Fibroblast of the conjunctiva (primary cell): ENCODE measurements around the gene TLE5.

Experiments used
- DNase-seq: peaks from one replicate; pipeline ENCODE4 v3.0.0-alpha.2; 2010; ENCODE audit warnings: low read depth

The TLE5 gene

DNA sequence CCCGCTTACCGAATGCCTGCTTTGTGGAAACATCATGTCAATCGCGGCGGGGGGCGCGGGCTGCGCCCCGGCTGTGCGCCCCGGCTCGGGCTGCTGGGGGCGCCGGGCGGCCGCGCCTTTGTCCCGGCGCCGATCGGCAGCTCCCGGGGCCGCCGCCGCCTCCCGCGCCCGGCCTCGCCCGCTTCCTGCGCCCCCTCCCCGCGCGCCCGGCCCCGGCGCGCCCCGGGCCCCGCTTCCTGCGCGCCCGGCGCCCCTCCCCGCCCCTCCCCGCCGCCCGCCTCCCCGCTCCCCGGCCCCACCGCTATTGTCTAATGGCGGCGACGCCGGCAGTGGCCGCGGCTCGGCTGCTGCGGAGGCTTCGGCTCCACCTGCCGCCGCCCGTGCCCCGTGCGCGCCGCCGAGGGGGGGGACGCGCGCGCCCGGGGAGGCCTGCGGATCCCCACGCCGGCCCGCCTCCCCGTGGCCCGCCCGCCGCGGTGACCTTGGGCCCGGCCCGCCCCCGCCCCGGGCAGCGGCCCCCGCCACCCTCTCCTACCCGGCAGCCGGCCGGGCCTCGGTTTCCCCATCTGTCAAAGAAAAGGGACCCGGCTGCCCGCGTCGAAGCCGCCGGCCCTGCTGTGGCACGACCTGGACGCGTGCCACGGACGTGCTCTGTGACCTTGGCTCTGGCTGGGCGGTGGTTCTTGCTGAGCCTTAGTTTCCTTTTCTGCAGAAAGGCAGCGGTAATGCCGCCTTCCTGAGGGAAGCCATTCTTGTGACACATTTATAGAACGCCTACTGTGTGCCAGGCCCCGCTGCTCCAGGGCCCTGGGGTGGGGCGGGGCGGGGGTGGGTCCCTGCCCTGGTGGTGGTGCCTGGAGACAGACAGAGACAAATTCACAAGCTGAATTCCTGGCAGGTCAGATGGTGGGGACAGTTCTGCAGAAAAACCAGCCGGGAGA is at the start of gene TLE5:
TLE5 (minus strand) TSS at position 331 of the 941 bp plus-strand sequence; CDS start at position 36, 295 bp downstream.
- DNase-seq, result no peak

GRCh38 chr19:3111586-3112247 is 49.4 kb upstream of the TLE5 start:
- no peak for DNase-seq

GRCh38 chr19:3110126-3110825 is 48.0 kb upstream of the TLE5 start:
- DNase-seq, result no peak

DNA sequence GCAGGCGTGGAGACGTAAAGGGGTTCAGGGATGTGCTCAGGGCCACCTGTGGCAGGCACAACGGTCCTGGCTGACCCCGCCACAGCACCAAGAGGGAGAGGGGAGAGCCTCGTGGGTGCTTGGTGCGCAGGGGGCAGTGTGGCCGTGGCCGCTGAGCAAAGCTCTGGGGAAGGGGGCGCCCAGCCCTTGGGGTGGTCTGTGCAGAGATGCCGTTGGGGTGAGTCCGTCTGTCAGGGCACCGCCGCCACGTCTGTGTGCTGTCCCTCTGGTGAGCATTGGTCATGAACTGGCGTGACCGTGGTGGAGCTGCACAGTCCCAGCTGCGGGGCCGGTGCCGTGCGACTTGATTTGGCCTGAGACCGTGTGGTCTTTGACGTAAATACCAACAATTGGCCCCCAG is 47.2 kb upstream of the TLE5 start:
- no peak for DNase-seq

DNA sequence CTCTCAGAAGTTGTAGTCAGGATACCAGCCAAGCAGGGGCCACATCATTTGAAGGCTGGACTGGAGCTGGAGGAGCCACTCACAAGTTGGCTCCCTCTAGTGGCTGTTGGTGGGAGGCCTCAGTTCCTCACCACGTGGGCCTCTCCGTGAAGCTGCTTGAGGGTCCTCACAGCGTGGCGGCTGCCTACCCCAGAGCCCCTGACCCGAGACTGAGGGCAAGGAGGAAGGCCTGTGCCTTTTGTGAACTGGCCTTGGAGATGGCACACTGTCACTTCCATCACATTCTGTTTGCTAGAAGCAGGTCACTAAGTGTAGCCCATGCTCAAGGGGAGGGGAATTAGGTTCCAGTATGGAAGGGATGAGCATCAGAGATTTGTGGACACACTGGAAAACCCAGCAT is 46.5 kb upstream of the TLE5 start:
- DNase-seq, result peak; percentile 13

- DNase-seq, result no peak
Measured at GRCh38 chr19:3107658-3108057, 45.4 kb upstream of the TLE5 start.

DNA sequence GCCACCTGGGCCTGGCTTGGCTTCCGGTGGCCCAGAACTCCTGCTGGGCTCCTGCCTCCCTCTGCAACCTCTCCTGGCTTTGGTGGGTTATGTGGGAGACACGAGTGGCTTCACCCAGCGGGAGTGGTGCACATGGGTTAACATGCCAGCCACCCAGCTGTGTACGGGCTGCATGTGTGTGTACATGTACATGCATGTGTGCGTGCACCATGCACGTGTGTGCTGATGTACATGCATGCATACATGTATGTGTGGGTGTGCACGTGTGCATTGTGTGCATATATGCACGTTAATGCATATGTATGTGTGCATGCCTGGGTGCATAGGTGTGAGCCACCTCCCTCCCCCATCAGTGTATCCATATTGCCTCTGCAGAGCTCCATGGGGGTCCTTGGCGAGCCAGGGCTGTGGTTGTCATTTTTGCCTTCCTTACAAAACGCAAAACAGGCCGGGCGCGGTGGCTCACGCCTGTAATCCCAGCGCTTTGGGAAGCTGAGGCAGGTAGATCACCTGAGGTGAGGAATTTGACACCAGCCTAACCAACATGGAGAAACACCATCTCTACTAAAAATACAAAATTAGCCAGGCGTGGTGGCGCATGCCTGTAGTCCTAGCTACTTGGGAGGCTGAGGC is 44.3 kb upstream of the TLE5 start:
- no peak for DNase-seq

DNA sequence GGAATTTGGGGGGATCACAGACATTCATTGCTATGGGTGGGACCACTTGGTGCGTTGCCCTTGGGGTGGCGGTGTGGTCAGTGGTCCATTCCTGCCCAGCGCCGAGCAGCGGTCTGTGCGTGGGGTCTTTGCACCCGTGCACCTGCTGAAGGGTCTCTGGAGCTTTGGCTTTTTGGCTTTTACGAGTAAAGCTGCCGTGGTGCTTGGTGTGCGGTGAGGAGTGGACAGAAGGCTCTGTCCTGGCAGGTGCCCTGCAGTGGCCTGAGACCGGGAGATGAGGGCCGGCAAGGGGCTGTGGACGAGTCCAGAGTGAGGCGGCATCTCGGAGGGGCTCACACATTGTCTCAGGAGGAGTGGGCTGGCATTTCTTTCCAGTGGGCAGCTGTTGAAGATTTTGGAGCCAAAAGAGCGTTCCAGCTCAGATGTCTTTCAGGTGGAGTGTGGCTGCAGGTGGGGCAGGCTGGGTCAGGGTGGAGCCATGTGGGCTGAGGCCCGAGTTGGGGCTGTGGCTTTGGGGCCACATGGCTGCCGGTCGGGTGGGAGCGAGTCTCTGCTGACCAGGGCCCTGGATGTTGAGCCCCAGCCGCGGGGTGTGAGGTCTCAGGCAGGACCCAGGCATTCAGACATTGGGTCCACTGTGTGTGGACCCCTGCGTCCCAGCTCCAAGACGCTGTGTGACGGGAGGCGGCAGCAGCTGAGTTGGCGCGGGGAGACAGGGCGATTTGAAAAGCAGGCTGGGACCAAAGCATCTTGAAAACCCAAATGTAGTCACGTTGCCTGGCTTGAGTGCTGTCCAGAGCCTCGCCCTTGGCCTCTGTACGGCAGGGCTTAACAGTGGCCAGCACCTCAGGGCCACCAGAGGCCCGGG is 43.6 kb upstream of the TLE5 start:
- no peak for DNase-seq

DNA sequence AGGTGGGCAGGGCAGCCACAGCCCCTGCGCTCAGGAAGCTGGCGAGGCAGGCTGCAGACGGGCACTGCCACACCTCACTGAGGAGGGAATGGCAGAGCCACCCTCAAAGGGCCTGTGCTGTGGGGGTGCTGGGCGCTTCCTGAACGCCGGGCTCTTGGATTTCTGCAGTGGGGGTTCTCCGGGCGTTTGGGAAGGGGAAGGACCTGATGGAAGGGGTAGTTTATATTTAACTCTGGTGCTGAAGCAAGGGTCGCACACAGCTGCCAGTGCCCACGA is 42.4 kb upstream of the TLE5 start:
- DNase-seq, result no peak

GRCh38 chr19:3102239-3103140 is 40.2 kb upstream of the TLE5 start:
- no peak for DNase-seq

DNA sequence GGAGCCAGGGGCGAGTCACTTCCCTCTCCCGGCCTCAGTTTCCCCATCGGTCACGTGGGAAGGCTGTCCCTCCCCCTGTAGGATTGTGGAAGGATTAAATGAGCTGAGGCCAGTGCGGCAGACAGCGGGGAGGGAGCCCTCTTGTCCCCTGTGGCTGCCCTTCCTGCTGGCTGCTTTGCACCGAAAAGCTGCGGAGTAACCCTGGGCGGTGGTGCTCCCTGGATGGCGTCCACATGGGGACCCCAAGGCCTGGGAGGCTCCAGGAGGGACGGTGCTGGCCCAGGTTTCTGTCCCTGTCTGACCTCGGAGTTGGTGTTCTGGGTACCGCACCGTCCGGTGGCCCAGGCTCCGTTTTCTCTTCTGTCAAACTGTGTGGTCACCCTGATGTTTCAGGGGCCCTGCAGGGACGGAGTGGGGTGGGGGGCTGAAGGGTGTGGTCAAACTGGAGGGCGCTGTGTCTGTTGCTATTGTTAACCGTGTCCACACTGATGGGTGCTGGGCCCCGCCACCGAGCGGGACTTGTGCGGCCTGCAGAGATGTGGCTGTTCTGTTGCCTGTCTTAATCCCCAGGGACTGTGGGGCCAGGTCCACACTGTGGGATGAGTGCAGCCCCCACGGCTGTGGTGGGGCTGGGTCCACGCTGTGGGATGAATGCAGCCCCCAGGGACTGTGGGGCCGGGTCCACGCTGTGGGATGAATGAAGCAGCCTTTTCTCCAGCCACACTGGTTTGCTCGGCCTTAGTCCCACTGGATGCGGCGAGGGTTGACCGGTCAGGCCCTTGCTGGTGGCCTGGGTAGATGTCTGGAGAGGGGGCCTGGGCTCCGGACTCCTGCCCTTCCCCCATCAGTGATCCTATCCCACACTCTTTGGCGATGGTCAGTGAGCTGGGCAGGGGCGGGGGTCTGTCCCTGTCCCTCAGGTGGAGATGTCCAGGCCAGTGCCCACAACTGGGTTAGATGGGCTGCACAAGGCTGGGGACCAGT is 38.7 kb upstream of the TLE5 start:
- DNase-seq, result no peak

GRCh38 chr19:3100331-3100730 is 38.0 kb upstream of the TLE5 start:
- no peak for DNase-seq

DNA sequence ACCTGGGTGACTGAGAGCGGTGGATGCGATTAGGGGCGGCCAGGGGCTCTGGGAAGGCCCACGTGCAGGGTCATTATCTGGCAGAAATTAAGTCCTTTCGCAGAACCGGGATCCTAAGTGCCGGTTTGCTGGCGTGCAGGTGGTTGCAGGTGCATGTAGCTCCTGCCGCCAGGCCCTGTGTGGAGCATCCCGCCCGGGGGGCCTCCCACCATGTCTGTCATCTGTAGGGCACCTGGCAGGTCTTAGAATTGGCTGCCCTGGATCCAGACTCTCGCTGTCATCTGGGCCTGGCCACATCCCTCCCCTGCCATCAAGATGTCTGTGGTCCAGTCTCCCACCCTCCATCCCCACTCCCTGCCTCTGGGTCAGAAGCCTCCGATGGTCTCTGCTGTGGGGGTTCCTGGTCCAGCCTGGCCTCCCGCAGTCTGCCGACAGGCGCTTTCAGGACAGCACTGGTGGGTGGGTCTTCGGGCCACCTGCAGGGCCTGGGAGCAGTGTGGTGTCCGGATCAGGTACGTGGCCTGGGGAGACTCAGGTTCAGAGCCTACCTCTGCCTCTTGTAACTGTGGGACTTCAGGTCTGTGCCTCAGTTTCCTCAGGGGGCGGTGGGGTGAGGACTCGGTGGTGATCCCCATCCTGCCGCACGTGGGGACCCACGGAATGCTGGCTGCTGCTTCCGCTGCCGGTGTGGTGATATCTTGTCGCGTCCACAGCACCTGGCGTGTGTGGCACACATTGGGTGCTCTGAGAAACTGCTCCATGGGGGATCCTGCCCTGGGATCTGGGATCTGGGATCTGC is 37.3 kb upstream of the TLE5 start:
- DNase-seq, result no peak

GRCh38 chr19:3098515-3099346 is 36.4 kb upstream of the TLE5 start:
- DNase-seq, result no peak

DNA sequence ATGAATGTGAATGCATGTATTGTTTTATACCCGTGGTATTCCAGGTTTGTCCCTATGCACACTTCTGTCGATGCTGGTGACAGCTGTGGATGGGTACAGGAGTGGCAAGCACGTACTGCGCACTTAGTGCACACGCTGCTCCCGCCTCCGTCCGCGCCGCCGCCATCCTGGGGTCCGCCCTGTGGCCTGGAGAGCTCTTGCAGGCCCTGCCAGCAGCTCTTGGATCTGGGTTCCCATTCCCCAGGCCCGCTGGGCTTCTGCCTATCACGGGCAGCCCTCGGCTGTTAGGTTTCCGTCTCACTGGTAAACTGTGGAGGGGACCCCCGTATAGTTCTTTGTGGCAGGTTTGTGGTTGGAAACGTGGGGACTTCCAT is 35.8 kb upstream of the TLE5 start:
- DNase-seq, result no peak

DNA sequence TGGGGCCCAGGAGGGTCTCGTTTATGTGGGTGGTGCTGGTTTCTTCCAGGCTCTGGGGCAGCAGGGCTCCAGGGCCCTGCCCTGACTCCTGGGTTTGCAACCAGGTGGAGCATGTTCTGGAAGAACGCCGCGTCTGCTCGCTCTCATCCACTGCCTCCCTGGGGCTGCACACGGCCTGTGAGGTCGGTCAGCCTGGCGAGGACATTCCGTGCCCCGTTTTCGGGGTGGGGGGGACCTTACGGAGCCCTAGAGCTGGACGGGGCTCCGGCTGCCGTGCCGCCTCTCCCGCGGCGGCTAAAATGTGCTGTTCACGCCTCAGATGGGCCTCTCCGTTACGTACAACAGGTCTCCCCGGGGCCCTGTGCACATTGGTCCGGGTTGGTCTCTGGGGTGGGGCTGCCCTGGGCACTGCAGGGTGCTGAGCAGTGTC is 35.2 kb upstream of the TLE5 start:
- no peak for DNase-seq

DNA sequence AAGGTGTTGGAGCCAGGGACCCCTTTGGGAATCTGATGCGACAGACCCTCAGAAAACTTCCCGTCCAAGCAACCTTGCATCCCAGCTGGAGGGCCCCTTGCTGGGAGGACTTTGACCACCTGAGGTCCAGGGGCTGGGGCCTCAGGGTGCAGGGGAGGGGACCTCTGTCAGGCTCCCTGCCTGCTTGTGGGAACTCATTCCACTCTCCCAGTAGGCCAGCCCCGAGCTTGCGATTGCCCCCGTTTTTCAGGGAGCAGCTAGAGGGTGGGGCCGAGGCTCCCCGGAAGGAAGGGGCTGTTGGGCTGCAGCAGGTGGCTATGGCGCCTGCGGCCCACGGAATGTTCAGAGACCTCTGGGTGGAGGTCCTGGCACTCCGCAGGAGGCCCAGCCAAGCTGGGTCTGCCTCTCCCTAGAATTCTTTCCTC is 34.6 kb upstream of the TLE5 start:
- DNase-seq, result no peak
